Measurements from ENCODE around the gene MUC5B. TPM values are rescaled to one million over a fixed set of nuclear protein-coding genes. Genes with fewer than 3 reads are reported as not detected.

Gene MUC5B
- total RNA-seq, 1 donor from 2014 or later = not detected

- TF ChIP-seq CTCF (IDR thresholded peaks at IDR 0.05; ENCODE audit: unreplicated experiment) = no peak
- Mint-ChIP-seq H3K36me3 (no peaks in the 10 kb centered on the region), H3K27me3 (ENCODE audit: low read depth) (peaks cover 2% of the 10 kb centered on the region)
These were observed 23.6 kb upstream of the MUC5B start for GRCh38 chr11:1199241-1199750.

GRCh38 chr11:1199751-1200610, 22.9 kb upstream of the MUC5B start:
- H3K4me3 Mint-ChIP-seq = no peak overlapping the region
- H3K4me1 Mint-ChIP-seq = no peaks in the 10 kb centered on the region
- TF ChIP-seq CTCF (IDR thresholded peaks at IDR 0.05; ENCODE audit: unreplicated experiment) = no peak
- no peaks in the 10 kb centered on the region for H3K9me3 Mint-ChIP-seq
- peaks cover 2% of the 10 kb centered on the region for H3K27me3 Mint-ChIP-seq (ENCODE audit: low read depth)
- H3K27ac Mint-ChIP-seq = no peak overlapping the region
- DNase-seq (ENCODE audit: low spot score in 2 of 2, unreplicated experiment in 2 of 2) = peak; percentile 14 to 36
- no peaks in the 10 kb centered on the region for H3K36me3 Mint-ChIP-seq

More at GRCh38 chr11:1199241-1199750, 23.6 kb upstream of the MUC5B start:
- H3K9me3 Mint-ChIP-seq = no peaks in the 10 kb centered on the region
- DNase-seq (ENCODE audit: low spot score in 2 of 2, unreplicated experiment in 2 of 2) = peak; percentile 18 to 33
- no peak overlapping the region for H3K27ac Mint-ChIP-seq
- H3K4me1 Mint-ChIP-seq = no peaks in the 10 kb centered on the region
- H3K4me3 Mint-ChIP-seq = no peak overlapping the region

- H3K4me1 Mint-ChIP-seq = no peaks in the 10 kb centered on the region
- H3K27me3 Mint-ChIP-seq (ENCODE audit: low read depth) = peaks cover 6% of the 10 kb centered on the region
- H3K36me3 Mint-ChIP-seq = no peaks in the 10 kb centered on the region
- H3K27ac Mint-ChIP-seq = no peak overlapping the region
- no peak for TF ChIP-seq CTCF (IDR thresholded peaks at IDR 0.05; ENCODE audit: unreplicated experiment)
- DNase-seq (ENCODE audit: low spot score in 2 of 2, unreplicated experiment in 2 of 2) = peak; percentile 18 to 37
- H3K9me3 Mint-ChIP-seq = no peaks in the 10 kb centered on the region
- no peak overlapping the region for H3K4me3 Mint-ChIP-seq
These were observed 22.2 kb upstream of the MUC5B start for GRCh38 chr11:1200611-1201191.

GRCh38 chr11:1201395-1202153, 21.3 kb upstream of the MUC5B start:
- no peak for TF ChIP-seq CTCF (IDR thresholded peaks at IDR 0.05; ENCODE audit: unreplicated experiment)
- no peak overlapping the region for H3K4me3 Mint-ChIP-seq
- H3K4me1 Mint-ChIP-seq = no peaks in the 10 kb centered on the region
- DNase-seq (ENCODE audit: low spot score in 2 of 2, unreplicated experiment in 2 of 2) = no peak
- no peaks in the 10 kb centered on the region for H3K9me3 Mint-ChIP-seq
- no peaks in the 10 kb centered on the region for H3K36me3 Mint-ChIP-seq
- H3K27ac Mint-ChIP-seq = no peak overlapping the region
- peaks cover 6% of the 10 kb centered on the region for H3K27me3 Mint-ChIP-seq (ENCODE audit: low read depth)

GRCh38 chr11:1202154-1202775, 20.6 kb upstream of the MUC5B start:
- H3K4me3 Mint-ChIP-seq = no peak overlapping the region
- TF ChIP-seq CTCF (IDR thresholded peaks at IDR 0.05; ENCODE audit: unreplicated experiment) = no peak
- no peaks in the 10 kb centered on the region for H3K9me3 Mint-ChIP-seq
- DNase-seq (ENCODE audit: low spot score in 2 of 2, unreplicated experiment in 2 of 2) = peak; percentile 16 to 37
- H3K27ac Mint-ChIP-seq = no peak overlapping the region
- peaks cover 6% of the 10 kb centered on the region for H3K27me3 Mint-ChIP-seq (ENCODE audit: low read depth)
- H3K4me1 Mint-ChIP-seq = no peaks in the 10 kb centered on the region
- no peaks in the 10 kb centered on the region for H3K36me3 Mint-ChIP-seq

All from mesothelial cell of epicardium (in vitro differentiated cells).